Fibroblast of lung (primary cell): ENCODE data around the gene PMFBP1. TPM values are rescaled to one million over a fixed set of nuclear protein-coding genes. Genes with fewer than 3 reads are reported as not detected.

Source experiments
- DNase-seq, 2 donors: peaks; one replicate each; pipeline versions ENCODE4 v3.0.0 to v3.0.0-alpha.2; 2010; ENCODE audit warnings: low read depth in 2 of 2
- H2AFZ ChIP-seq: 2 replicates; pipeline ENCODE4 v1.5.1; 2012; ENCODE audit warnings: low read length, control low read depth, inconsistent platforms
- H3K27ac ChIP-seq: 2 replicates; pipeline ENCODE4 v1.5.1; 2011; ENCODE audit warnings: low read length, control low read depth; ENCODE audit not compliant: insufficient read depth
- H3K27me3 ChIP-seq: 2 replicates; pipeline ENCODE4 v1.5.1; 2011; ENCODE audit warnings: mild to moderate bottlenecking, low read length; ENCODE audit not compliant: control insufficient read depth, insufficient read depth
- H3K36me3 ChIP-seq: 2 replicates; pipeline ENCODE4 v1.5.1; 2011; ENCODE audit warnings: low read length; ENCODE audit not compliant: control insufficient read depth, insufficient read depth
- H3K4me1 ChIP-seq: 2 replicates; pipeline ENCODE4 v1.5.1; 2011; ENCODE audit warnings: low read length; ENCODE audit not compliant: control insufficient read depth, insufficient read depth; ENCODE audit errors: extremely low read depth
- H3K4me2 ChIP-seq: 2 replicates; pipeline ENCODE4 v1.5.1; 2011; ENCODE audit warnings: low read length, control low read depth; ENCODE audit not compliant: insufficient read depth; ENCODE audit errors: extremely low read depth
- H3K4me3 ChIP-seq, 4 experiments: fragments of 200-600 bp in 1 of 4; sonication (generic) in 1 of 4; replicated peaks in 1 of 4; 2 replicates each; pipeline ENCODE4 v1.5.1; 2011 to 2016; ENCODE audit warnings: low read length in 4 of 4, low read depth in 3 of 4, mild to moderate bottlenecking in 3 of 4, control low read depth in 2 of 4, inconsistent platforms in 1 of 4, mixed read lengths in 1 of 4; ENCODE audit not compliant: insufficient read depth in 1 of 4; ENCODE audit errors: control extremely low read depth in 1 of 4
- H3K79me2 ChIP-seq: 2 replicates; pipeline ENCODE4 v1.5.1; 2012; ENCODE audit warnings: mild to moderate bottlenecking, low read length, inconsistent platforms; ENCODE audit not compliant: control insufficient read depth, insufficient read depth
- H3K9ac ChIP-seq: 2 replicates; pipeline ENCODE4 v1.5.1; 2011; ENCODE audit warnings: mild to moderate bottlenecking, low read length, control low read depth; ENCODE audit not compliant: insufficient read depth
- H3K9me3 ChIP-seq: 2 replicates; pipeline ENCODE4 v1.5.1; 2012; ENCODE audit warnings: low read depth, low read length; ENCODE audit not compliant: control insufficient read depth, insufficient read depth
- H4K20me1 ChIP-seq: 2 replicates; pipeline ENCODE4 v1.5.1; 2011; ENCODE audit warnings: low read length; ENCODE audit not compliant: control insufficient read depth, insufficient read depth; ENCODE audit errors: extremely low read depth
- CTCF ChIP-seq, 2 donors: IDR thresholded peaks in 1 of 2; conservative IDR thresholded peaks in 1 of 2; 1 replicate in 1 of 2; 2 replicates in 1 of 2; pipeline ENCODE4 v1.5.1; 2011 to 2012; ENCODE audit warnings: low read length in 2 of 2, control low read depth in 1 of 2, inconsistent platforms in 1 of 2, low read depth in 1 of 2, mild to moderate bottlenecking in 1 of 2
- EZH2 ChIP-seq: IDR thresholded peaks from 2 replicates; pipeline ENCODE4 v1.5.1; 2012; ENCODE audit warnings: low read length, control low read depth, mild to moderate bottlenecking; ENCODE audit errors: missing control alignments
- polyA plus RNA-seq, 2 donors: library from polyadenylated mRNA; depleted of rRNA in 1 of 2; stranded (reverse) in 1 of 2; unstranded in 1 of 2; fragments of >200 nt; gene quantifications; 2 replicates each; pipeline ENCODE4 v1.2.1, GENCODE V29; 2011 to 2012; ENCODE audit warnings: missing spikeins in 1 of 2
- total RNA-seq: library from RNA; depleted of rRNA; stranded (reverse); fragments of >200 nt; gene quantifications from 2 replicates; pipeline ENCODE4 v1.2.1, GENCODE V29; 2014

The PMFBP1 gene
- total and polyA plus RNA-seq, 2 donors (not counting 1 experiment from before 2014, with no cell fraction given) = 0.12 to 0.17 TPM

GRCh38 chr16:72111657-72112451, 60.1 kb downstream of the PMFBP1 start:
- no peak overlapping the region for H3K27ac ChIP-seq
- no peaks in the 10 kb centered on the region for H3K79me2 ChIP-seq
- no peak overlapping the region for H3K9ac ChIP-seq
- H3K9me3 ChIP-seq = no peaks in the 10 kb centered on the region
- no peaks in the 10 kb centered on the region for H3K27me3 ChIP-seq
- H3K4me2 ChIP-seq = no peak overlapping the region
- no peak for DNase-seq
- no peaks in the 10 kb centered on the region for H3K4me1 ChIP-seq
- H3K36me3 ChIP-seq = peaks cover 24% of the 10 kb centered on the region
- TF ChIP-seq CTCF (conservative IDR thresholded peaks at IDR 0.05 in 1 of 2, IDR thresholded peaks at IDR 0.05 in 1 of 2; ENCODE audit: low read depth in 1 of 2, low read length in 2 of 2) (no peak), EZH2 (no peak)
- H4K20me1 ChIP-seq = no peaks in the 10 kb centered on the region
- no peak overlapping the region for H3K4me3 ChIP-seq
- no peak overlapping the region for H2AFZ ChIP-seq

- H3K9ac ChIP-seq = no peak overlapping the region
- H3K9me3 ChIP-seq = no peaks in the 10 kb centered on the region
- H3K36me3 ChIP-seq = peaks cover 25% of the 10 kb centered on the region
- H3K79me2 ChIP-seq = no peaks in the 10 kb centered on the region
- no peak overlapping the region for H3K27ac ChIP-seq
- no peak overlapping the region for H2AFZ ChIP-seq
- no peaks in the 10 kb centered on the region for H3K4me1 ChIP-seq
- no peaks in the 10 kb centered on the region for H3K27me3 ChIP-seq
- no peak for DNase-seq
- H3K4me2 ChIP-seq = no peak overlapping the region
- no peak for TF ChIP-seq CTCF (conservative IDR thresholded peaks at IDR 0.05 in 1 of 2, IDR thresholded peaks at IDR 0.05 in 1 of 2; ENCODE audit: low read depth in 1 of 2, low read length in 2 of 2)
- no peak for TF ChIP-seq EZH2
- no peaks in the 10 kb centered on the region for H4K20me1 ChIP-seq
- H3K4me3 ChIP-seq = no peak overlapping the region
Measured at GRCh38 chr16:72110662-72111615, 61.0 kb downstream of the PMFBP1 start.

- no peak for TF ChIP-seq EZH2
- no peak for TF ChIP-seq CTCF (conservative IDR thresholded peaks at IDR 0.05 in 1 of 2, IDR thresholded peaks at IDR 0.05 in 1 of 2; ENCODE audit: low read depth in 1 of 2, low read length in 2 of 2)
- Histone ChIP-seq H2AFZ (no peak overlapping the region), H3K4me1 (no peaks in the 10 kb centered on the region), H3K4me3 (no peak overlapping the region), H3K9me3 (no peaks in the 10 kb centered on the region), H3K79me2 (no peaks in the 10 kb centered on the region), H3K36me3 (peaks cover 29% of the 10 kb centered on the region), H4K20me1 (no peaks in the 10 kb centered on the region), H3K27ac (no peak overlapping the region), H3K4me2 (no peak overlapping the region), H3K27me3 (no peaks in the 10 kb centered on the region), H3K9ac (no peak overlapping the region)
- DNase-seq = no peak
Measured at GRCh38 chr16:72109966-72110530, 61.9 kb downstream of the PMFBP1 start.
